Neural crest cell (in vitro differentiated cells): Measurements from ENCODE around the gene DCTN2. TPM values are rescaled to one million over a fixed set of nuclear protein-coding genes. Genes with fewer than 3 reads are reported as not detected.
"Not testable (repeated sequence)": the region's sequence is repeated elsewhere in the genome, so short reads cannot be mapped to it uniquely, and the experiment has no call there.

Experiments
- DNase-seq: peaks from one replicate; pipeline ENCODE4 v3.0.0; 2021; ENCODE audit warnings: low read depth, mixed read lengths, low spot score
- H3K27ac Mint-ChIP-seq: one replicate; pipeline ENCODE4 v1.8.0; 2021; ENCODE audit warnings: mild to moderate bottlenecking, mixed read lengths; ENCODE audit not compliant: unreplicated experiment
- H3K27me3 Mint-ChIP-seq: 2 replicates; pipeline ENCODE4 v1.8.0; 2021; ENCODE audit warnings: low read depth, mild to moderate bottlenecking, mixed read lengths
- H3K36me3 Mint-ChIP-seq: 2 replicates; pipeline ENCODE4 v1.8.0; 2021; ENCODE audit warnings: low read depth, mild to moderate bottlenecking, mixed read lengths
- H3K4me1 Mint-ChIP-seq: 2 replicates; pipeline ENCODE4 v1.8.0; 2021; ENCODE audit warnings: mixed read lengths
- H3K4me3 Mint-ChIP-seq: one replicate; pipeline ENCODE4 v1.8.0; 2021; ENCODE audit warnings: mild to moderate bottlenecking, mixed read lengths
- H3K9me3 Mint-ChIP-seq: 2 replicates; pipeline ENCODE4 v1.8.0; 2021; ENCODE audit warnings: mixed read lengths
- CTCF ChIP-seq: fragments of 200-600 bp; sonication (generic); conservative IDR thresholded peaks from 2 replicates; pipeline ENCODE4 v1.5.0; 2021; ENCODE audit warnings: antibody characterized with exemption, mild to moderate bottlenecking
- total RNA-seq: library from RNA; stranded (reverse); gene quantifications from 2 replicates; pipeline ENCODE4 v1.2.1, GENCODE V29; 2021

Gene DCTN2
- total RNA-seq, 1 donor from 2014 or later, result 133 TPM

- H3K27me3 Mint-ChIP-seq, result peaks cover 18% of the 10 kb centered on the region
- no peaks in the 10 kb centered on the region for H3K9me3 Mint-ChIP-seq
- peak within 1 kb of the TSS; percentile 100 for H3K27ac Mint-ChIP-seq
- H3K36me3 Mint-ChIP-seq, result peaks cover 19% of the 10 kb centered on the region
- no peak for TF ChIP-seq CTCF
- peak within 1 kb of the TSS; percentile 100 for H3K4me3 Mint-ChIP-seq
- peaks cover 60% of the 10 kb centered on the region for H3K4me1 Mint-ChIP-seq
- peak; percentile 99 for DNase-seq
Observed at GRCh38 chr12:57520053-57520818, 26.8 kb downstream of the DCTN2 start, which contains the start of gene DDIT3. DDIT3 (minus strand) TSS chr12:57520514; CDS start chr12:57517406, 3,108 bp downstream.

GRCh38 chr12:57519796-57520052, 27.3 kb downstream of the DCTN2 start:
- peaks cover 18% of the 10 kb centered on the region for H3K27me3 Mint-ChIP-seq
- peak overlapping the region; percentile 100 for H3K4me3 Mint-ChIP-seq
- peak overlapping the region; percentile 100 for H3K27ac Mint-ChIP-seq
- peaks cover 57% of the 10 kb centered on the region for H3K4me1 Mint-ChIP-seq
- H3K36me3 Mint-ChIP-seq, result peaks cover 19% of the 10 kb centered on the region
- no peak for DNase-seq
- TF ChIP-seq CTCF, result no peak
- H3K9me3 Mint-ChIP-seq, result no peaks in the 10 kb centered on the region

- Mint-ChIP-seq H3K4me1 (peaks cover 52% of the 10 kb centered on the region), H3K36me3 (peaks cover 19% of the 10 kb centered on the region)
Observed at GRCh38 chr12:57518920-57519795, 27.8 kb downstream of the DCTN2 start.

GRCh38 chr12:57518176-57518919, 28.6 kb downstream of the DCTN2 start:
- H3K4me1 Mint-ChIP-seq, result peaks cover 43% of the 10 kb centered on the region
- H3K9me3 Mint-ChIP-seq, result no peaks in the 10 kb centered on the region
- H3K36me3 Mint-ChIP-seq, result peaks cover 19% of the 10 kb centered on the region
- H3K4me3 Mint-ChIP-seq, result peak overlapping the region; percentile 100
- TF ChIP-seq CTCF, result no peak
- H3K27ac Mint-ChIP-seq, result no peak overlapping the region
- no peak for DNase-seq
- peaks cover 14% of the 10 kb centered on the region for H3K27me3 Mint-ChIP-seq

More at GRCh38 chr12:57518920-57519795, 27.8 kb downstream of the DCTN2 start:
- Mint-ChIP-seq H3K9me3 (no peaks in the 10 kb centered on the region), H3K4me3 (peak overlapping the region; percentile 100), H3K27ac (peak overlapping the region; percentile 100), H3K27me3 (peaks cover 18% of the 10 kb centered on the region)
- DNase-seq, result peak; percentile 12
- no peak for TF ChIP-seq CTCF

- not testable (repeated sequence) for DNase-seq, H3K9me3 Mint-ChIP-seq, H3K27ac Mint-ChIP-seq
- Mint-ChIP-seq H3K36me3 (peaks cover 24% of the 10 kb centered on the region), H3K27me3 (peaks cover 12% of the 10 kb centered on the region), H3K4me1 (peaks cover 40% of the 10 kb centered on the region), H3K4me3 (peak overlapping the region; percentile 18)
Observed at GRCh38 chr12:57517718-57518117, 29.3 kb downstream of the DCTN2 start.
